ENCODE measurements around the gene MYBPH. TPM values are rescaled to one million over a fixed set of nuclear protein-coding genes. Genes with fewer than 3 reads are reported as not detected.
A peak's percentile ranks its signal among the peaks of the same experiment; 100 is the strongest.

Gene MYBPH
- total RNA-seq, 4 donors from 2014 or later: 0.11 to 0.75 TPM; not detected in 2

- no peak for DNase-seq
- Histone ChIP-seq H3K36me3 (no peaks in the 10 kb centered on the region), H3K4me3 (replicated peaks in 1 of 3) (peak overlapping the region in 1 of 3 donors; percentile 40), H3K9me3 (no peaks in the 10 kb centered on the region), H3K4me1 (peaks cover 25 to 50% of the 10 kb centered on the region in 2 donors), H3K27me3 (no peaks in the 10 kb centered on the region), H3K27ac (peak overlapping the region in 1 of 3 donors; percentile 48)
- intact Hi-C loops (cut with DNase I): no loop called here
- 40% methylated on average over 8 to 11 of the region's 12 CpGs for WGBS, 2 donors
- TF ChIP-seq POLR2A (IDR thresholded peaks at IDR 0.05) (no peak), CTCF (IDR thresholded peaks at IDR 0.05) (no peak)
Observed at GRCh38 chr1:203126866-203127665, 48.6 kb downstream of the MYBPH start.

- Histone ChIP-seq H3K36me3 (no peaks in the 10 kb centered on the region), H3K27ac (no peak overlapping the region), H3K27me3 (no peaks in the 10 kb centered on the region), H3K4me3 (replicated peaks in 1 of 3) (no peak overlapping the region), H3K4me1 (peaks cover 25 to 42% of the 10 kb centered on the region in 2 donors), H3K9me3 (no peaks in the 10 kb centered on the region)
- 31 to 39% methylated on average over 8 of the region's 8 CpGs for WGBS, 2 donors
- TF ChIP-seq CTCF (IDR thresholded peaks at IDR 0.05): peak in 3 of 6 experiments; percentile 28 to 48 (median 39)
- TF ChIP-seq POLR2A (IDR thresholded peaks at IDR 0.05): no peak
- DNase-seq: no peak
- intact Hi-C loops (cut with DNase I): no loop called here
Observed at GRCh38 chr1:203126151-203126865, 49.3 kb downstream of the MYBPH start.

- Histone ChIP-seq H3K4me3 (replicated peaks in 1 of 3) (no peak overlapping the region), H3K27me3 (no peaks in the 10 kb centered on the region), H3K27ac (no peak overlapping the region), H3K9me3 (no peaks in the 10 kb centered on the region), H3K4me1 (peaks cover 16 to 31% of the 10 kb centered on the region in 2 donors), H3K36me3 (no peaks in the 10 kb centered on the region)
- intact Hi-C loops (cut with DNase I): loop anchor here (5.0 kb wide), 1 partner anchor 38 kb away; no protein-coding TSS in a partner anchor
- no peak for TF ChIP-seq CTCF (IDR thresholded peaks at IDR 0.05)
- no peak for TF ChIP-seq POLR2A (IDR thresholded peaks at IDR 0.05)
- DNase-seq: no peak
- WGBS, 2 donors: 71 to 80% methylated on average over 5 of the region's 5 CpGs
Observed at GRCh38 chr1:203124546-203125317, 50.9 kb downstream of the MYBPH start.

- Histone ChIP-seq H3K36me3 (no peaks in the 10 kb centered on the region), H3K27me3 (no peaks in the 10 kb centered on the region), H3K4me3 (replicated peaks in 1 of 3) (no peak overlapping the region), H3K9me3 (no peaks in the 10 kb centered on the region), H3K27ac (no peak overlapping the region), H3K4me1 (peaks cover 9 to 24% of the 10 kb centered on the region in 2 donors)
- DNase-seq: no peak
- no peak for TF ChIP-seq POLR2A (IDR thresholded peaks at IDR 0.05)
- TF ChIP-seq CTCF (IDR thresholded peaks at IDR 0.05): no peak
- 62 to 65% methylated on average over 5 of the region's 5 CpGs for WGBS, 2 donors
- intact Hi-C loops (cut with DNase I): loop anchor here (5.0 kb wide), 1 partner anchor 38 kb away; no protein-coding TSS in a partner anchor
Observed at GRCh38 chr1:203124011-203124410, 51.6 kb downstream of the MYBPH start.
